Measurements from ENCODE around the gene ZRANB3.
"Not testable (repeated sequence)": the region's sequence is repeated elsewhere in the genome, so short reads cannot be mapped to it uniquely, and the experiment has no call there.

GRCh38 chr2:135396259-135396658, 134.8 kb downstream of the ZRANB3 start:
- not testable (repeated sequence) for TF ChIP-seq POLR2A (IDR thresholded peaks at IDR 0.05; ENCODE audit: low read length); GATA1 (IDR thresholded peaks at IDR 0.05; ENCODE audit: low read depth, low read length)
